Upper lobe of left lung (tissue), 4 donors: Measurements from ENCODE around the gene PTK6.

Source experiments
- EP300 ChIP-seq, 4 donors: sonication (generic); formaldehyde crosslinking; IDR thresholded peaks; one replicate each; pipeline ENCODE4 v1.5.1; 2017; ENCODE audit warnings: antibody characterized with exemption in 4 of 4, control low read depth in 2 of 4
- POLR2AphosphoS5 ChIP-seq, 2 donors: sonication (generic); formaldehyde crosslinking; IDR thresholded peaks; one replicate each; pipeline ENCODE4 v1.5.1; 2017; ENCODE audit warnings: antibody characterized with exemption in 2 of 2
- TF ChIP-seq, protein P1 (sequence below), 6 experiments: fragments of 450-650 bp in 4 of 6; fragments of 200-600 bp in 2 of 6; sonication (generic) in 2 of 6; IDR thresholded peaks; one replicate each; pipeline ENCODE4 v1.5.1; 2016 to 2019; ENCODE audit warnings: antibody characterized with exemption in 6 of 6

DNA sequence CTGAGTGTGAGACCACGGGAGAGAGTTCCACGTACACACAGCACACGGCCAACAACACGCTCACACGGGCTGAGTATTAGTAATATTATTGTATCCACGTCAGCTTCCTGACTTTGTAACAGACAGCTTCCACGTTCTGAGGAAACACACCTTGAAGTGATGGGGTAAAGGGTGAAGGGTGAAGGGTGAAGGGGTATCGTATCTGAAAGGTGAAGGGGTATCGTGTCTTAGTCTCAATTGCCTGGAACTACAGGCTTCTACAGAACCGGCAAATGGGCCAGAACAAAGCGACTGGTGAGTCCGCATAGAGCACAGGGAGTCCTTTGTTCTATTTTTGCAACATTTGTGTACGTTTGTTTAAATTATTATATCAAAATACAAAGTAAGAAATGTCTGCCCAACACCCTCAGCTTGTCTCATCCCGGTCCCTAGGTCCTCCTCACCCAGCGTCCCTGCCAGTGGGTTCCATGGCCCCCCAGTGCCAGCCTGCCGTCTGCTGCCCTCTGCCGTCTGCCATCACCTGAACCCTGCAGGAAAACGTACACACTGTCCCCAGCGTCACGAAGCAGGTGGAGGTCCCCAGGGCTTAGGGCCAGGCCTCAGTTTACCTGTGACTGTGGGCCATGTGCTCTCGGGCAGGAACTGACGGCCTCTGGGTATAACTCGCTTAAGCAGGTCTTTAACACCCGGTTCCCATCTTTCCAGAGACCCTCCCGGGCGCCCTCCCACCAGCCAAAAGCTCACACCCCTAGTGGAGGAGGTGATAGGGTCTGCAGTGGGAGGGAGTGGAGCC lies 41.2 kb upstream of the PTK6 start:
- TF ChIP-seq, protein P1, sequence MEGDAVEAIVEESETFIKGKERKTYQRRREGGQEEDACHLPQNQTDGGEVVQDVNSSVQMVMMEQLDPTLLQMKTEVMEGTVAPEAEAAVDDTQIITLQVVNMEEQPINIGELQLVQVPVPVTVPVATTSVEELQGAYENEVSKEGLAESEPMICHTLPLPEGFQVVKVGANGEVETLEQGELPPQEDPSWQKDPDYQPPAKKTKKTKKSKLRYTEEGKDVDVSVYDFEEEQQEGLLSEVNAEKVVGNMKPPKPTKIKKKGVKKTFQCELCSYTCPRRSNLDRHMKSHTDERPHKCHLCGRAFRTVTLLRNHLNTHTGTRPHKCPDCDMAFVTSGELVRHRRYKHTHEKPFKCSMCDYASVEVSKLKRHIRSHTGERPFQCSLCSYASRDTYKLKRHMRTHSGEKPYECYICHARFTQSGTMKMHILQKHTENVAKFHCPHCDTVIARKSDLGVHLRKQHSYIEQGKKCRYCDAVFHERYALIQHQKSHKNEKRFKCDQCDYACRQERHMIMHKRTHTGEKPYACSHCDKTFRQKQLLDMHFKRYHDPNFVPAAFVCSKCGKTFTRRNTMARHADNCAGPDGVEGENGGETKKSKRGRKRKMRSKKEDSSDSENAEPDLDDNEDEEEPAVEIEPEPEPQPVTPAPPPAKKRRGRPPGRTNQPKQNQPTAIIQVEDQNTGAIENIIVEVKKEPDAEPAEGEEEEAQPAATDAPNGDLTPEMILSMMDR (IDR thresholded peaks at IDR 0.05): no peak
- TF ChIP-seq POLR2AphosphoS5 (IDR thresholded peaks at IDR 0.05) (no peak), EP300 (IDR thresholded peaks at IDR 0.05) (no peak)
